ENCODE results near the gene DNLZ. TPM values are rescaled to one million over a fixed set of nuclear protein-coding genes. Genes with fewer than 3 reads are reported as not detected.

DNLZ gene
- total and polyA plus RNA-seq, 11 donors: 21.3 to 67.8 (median 33.6) TPM

DNA sequence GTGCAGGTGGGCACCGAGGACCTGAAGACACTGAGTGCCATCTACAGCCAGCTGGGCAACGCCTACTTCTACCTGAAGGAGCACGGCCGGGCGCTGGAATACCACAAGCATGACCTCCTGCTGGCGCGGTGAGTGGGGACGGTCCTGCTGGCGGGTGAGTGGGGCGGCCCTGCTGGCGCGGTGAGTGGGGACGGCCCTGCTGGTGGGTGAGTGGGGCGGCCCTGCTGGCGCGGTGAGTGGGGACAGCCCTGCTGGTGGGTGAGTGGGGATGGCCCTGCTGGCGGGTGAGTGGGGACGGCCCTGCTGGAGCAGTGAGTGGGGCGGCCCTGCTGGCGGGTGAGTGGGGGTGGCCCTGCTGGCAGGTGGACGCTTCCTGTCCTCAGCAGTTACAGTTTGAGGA is 29.0 kb downstream of the DNLZ start:
- Histone ChIP-seq H3K27ac (no peak overlapping the region), H3K27me3 (no peaks in the 10 kb centered on the region), H3K4me3 (no peak overlapping the region), H3K36me3 (peaks cover 0 to 38% (median 8%) of the 10 kb centered on the region in 9 donors), H3K9me3 (no peaks in the 10 kb centered on the region), H3K4me1 (peaks cover 0 to 17% (median under 1%) of the 10 kb centered on the region in 12 donors)
- DNase-seq: no peak
- no peak for TF ChIP-seq POLR2A (IDR thresholded peaks at IDR 0.05)
- ATAC-seq: no peak
- 95 to 97% (median 96%) methylated on average over 18 to 21 of the region's 21 CpGs for WGBS, 4 donors
- intact Hi-C loops (cut with DNase I): loop anchor here in 1 of 10 donors (10.0 kb wide), 1 partner anchor 70 kb away; the partner anchor contains the start of gene SNAPC4

GRCh38 chr9:136333486-136333885 is 30.1 kb downstream of the DNLZ start:
- Histone ChIP-seq H3K27me3 (no peaks in the 10 kb centered on the region), H3K4me1 (peaks cover 2 to 24% (median 9%) of the 10 kb centered on the region in 12 donors), H3K27ac (no peak overlapping the region), H3K4me3 (no peak overlapping the region), H3K36me3 (peaks cover 0 to 34% (median 7%) of the 10 kb centered on the region in 9 donors), H3K9me3 (no peaks in the 10 kb centered on the region)
- 92 to 96% (median 95%) methylated on average over 9 to 17 of the region's 17 CpGs for WGBS, 4 donors
- intact Hi-C loops (cut with DNase I): loop anchor here in 1 of 10 donors (10.0 kb wide), 1 partner anchor 71 kb away; the partner anchor contains the start of gene SNAPC4
- no peak for ATAC-seq
- no peak for TF ChIP-seq POLR2A (IDR thresholded peaks at IDR 0.05)
- TF ChIP-seq, protein P1, sequence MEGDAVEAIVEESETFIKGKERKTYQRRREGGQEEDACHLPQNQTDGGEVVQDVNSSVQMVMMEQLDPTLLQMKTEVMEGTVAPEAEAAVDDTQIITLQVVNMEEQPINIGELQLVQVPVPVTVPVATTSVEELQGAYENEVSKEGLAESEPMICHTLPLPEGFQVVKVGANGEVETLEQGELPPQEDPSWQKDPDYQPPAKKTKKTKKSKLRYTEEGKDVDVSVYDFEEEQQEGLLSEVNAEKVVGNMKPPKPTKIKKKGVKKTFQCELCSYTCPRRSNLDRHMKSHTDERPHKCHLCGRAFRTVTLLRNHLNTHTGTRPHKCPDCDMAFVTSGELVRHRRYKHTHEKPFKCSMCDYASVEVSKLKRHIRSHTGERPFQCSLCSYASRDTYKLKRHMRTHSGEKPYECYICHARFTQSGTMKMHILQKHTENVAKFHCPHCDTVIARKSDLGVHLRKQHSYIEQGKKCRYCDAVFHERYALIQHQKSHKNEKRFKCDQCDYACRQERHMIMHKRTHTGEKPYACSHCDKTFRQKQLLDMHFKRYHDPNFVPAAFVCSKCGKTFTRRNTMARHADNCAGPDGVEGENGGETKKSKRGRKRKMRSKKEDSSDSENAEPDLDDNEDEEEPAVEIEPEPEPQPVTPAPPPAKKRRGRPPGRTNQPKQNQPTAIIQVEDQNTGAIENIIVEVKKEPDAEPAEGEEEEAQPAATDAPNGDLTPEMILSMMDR (IDR thresholded peaks at IDR 0.05): no peak
- no peak for DNase-seq

DNA sequence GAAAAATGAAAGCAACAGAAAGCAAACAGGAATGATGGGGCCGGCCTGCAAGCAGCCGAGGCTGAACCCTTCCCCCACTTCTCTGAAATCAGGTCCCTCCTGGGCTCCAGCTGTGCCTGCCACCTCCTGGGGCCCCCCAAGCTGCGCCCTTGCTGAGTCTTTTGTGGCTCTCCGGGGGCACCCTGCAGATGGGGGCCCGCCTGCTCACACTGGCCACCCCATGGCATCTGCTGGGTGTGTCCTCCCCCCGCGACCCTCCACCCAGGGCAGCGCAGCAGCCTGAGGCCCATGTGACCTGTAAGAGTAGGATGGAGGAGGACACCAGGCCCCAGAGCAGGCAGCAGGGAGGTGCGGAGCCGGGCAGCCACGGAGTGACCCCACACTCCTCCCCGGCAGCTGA is 30.5 kb downstream of the DNLZ start:
- no peak for ATAC-seq
- WGBS, 4 donors: 91 to 96% (median 93%) methylated on average over 5 to 12 of the region's 12 CpGs
- Histone ChIP-seq H3K9me3 (no peaks in the 10 kb centered on the region), H3K27ac (no peak overlapping the region), H3K4me3 (no peak overlapping the region), H3K4me1 (peaks cover 5 to 28% (median 14%) of the 10 kb centered on the region in 12 donors), H3K27me3 (no peaks in the 10 kb centered on the region), H3K36me3 (peaks cover 0 to 29% (median 5%) of the 10 kb centered on the region in 9 donors)
- intact Hi-C loops (cut with DNase I): loop anchor here in 1 of 10 donors (10.0 kb wide), 1 partner anchor 72 kb away; the partner anchor contains the start of gene SNAPC4
- no peak for TF ChIP-seq POLR2A (IDR thresholded peaks at IDR 0.05)
- TF ChIP-seq, protein P1 (IDR thresholded peaks at IDR 0.05): no peak
- peak in 1 of 5 donors; percentile 42 for DNase-seq

- DNase-seq (peak in 1 of 5 donors; percentile 37), ATAC-seq (no peak)
- Histone ChIP-seq H3K9me3 (no peaks in the 10 kb centered on the region), H3K27ac (no peak overlapping the region), H3K4me3 (no peak overlapping the region), H3K36me3 (peaks cover 0 to 24% (median 4%) of the 10 kb centered on the region in 9 donors), H3K4me1 (peaks cover 5 to 33% (median 17%) of the 10 kb centered on the region in 12 donors), H3K27me3 (no peaks in the 10 kb centered on the region)
- WGBS, 4 donors: 82 to 85% (median 84%) methylated on average over 11 of the region's 11 CpGs
- intact Hi-C loops (cut with DNase I): loop anchor here in 1 of 10 donors (10.0 kb wide), 1 partner anchor 72 kb away; the partner anchor contains the start of gene SNAPC4
- no peak for TF ChIP-seq POLR2A (IDR thresholded peaks at IDR 0.05)
- TF ChIP-seq, protein P1 (IDR thresholded peaks at IDR 0.05): no peak
These were observed 31.0 kb downstream of the DNLZ start for GRCh38 chr9:136332482-136332983.

Data from heart left ventricle (tissue), 16 donors.